ENCODE results near the gene PSD.
A peak's percentile ranks its signal among the peaks of the same experiment; 100 is the strongest.
"Not testable (repeated sequence)": the region's sequence is repeated elsewhere in the genome, so short reads cannot be mapped to it uniquely, and the experiment has no call there.

The PSD gene

GRCh38 chr10:102418622-102419268 is at the start of gene PSD:
Gene PSD (minus strand): TSS chr10:102418785. CDS start chr10:102417038, 1,747 bp downstream.
- no peak for FAIRE-seq
- DNase-seq (ENCODE audit: insufficient read length, low spot score): no peak

GRCh38 chr10:102467971-102468438 is 49.4 kb upstream of the PSD start:
- DNase-seq (ENCODE audit: insufficient read length, low spot score) (no peak), FAIRE-seq (no peak)

- DNase-seq (ENCODE audit: insufficient read length, low spot score): no peak
Measured at GRCh38 chr10:102467318-102467717, 48.7 kb upstream of the PSD start.

GRCh38 chr10:102465466-102465865 is 46.9 kb upstream of the PSD start:
- DNase-seq (ENCODE audit: insufficient read length, low spot score): no peak
- FAIRE-seq: no peak

More at GRCh38 chr10:102467318-102467717, 48.7 kb upstream of the PSD start:
- FAIRE-seq: peak; percentile 4

GRCh38 chr10:102463983-102464382 is 45.4 kb upstream of the PSD start:
- FAIRE-seq: no peak
- DNase-seq (ENCODE audit: insufficient read length, low spot score): no peak

- DNase-seq (ENCODE audit: insufficient read length, low spot score): no peak
- no peak for FAIRE-seq
Measured at GRCh38 chr10:102462512-102463054, 44.0 kb upstream of the PSD start.

DNA sequence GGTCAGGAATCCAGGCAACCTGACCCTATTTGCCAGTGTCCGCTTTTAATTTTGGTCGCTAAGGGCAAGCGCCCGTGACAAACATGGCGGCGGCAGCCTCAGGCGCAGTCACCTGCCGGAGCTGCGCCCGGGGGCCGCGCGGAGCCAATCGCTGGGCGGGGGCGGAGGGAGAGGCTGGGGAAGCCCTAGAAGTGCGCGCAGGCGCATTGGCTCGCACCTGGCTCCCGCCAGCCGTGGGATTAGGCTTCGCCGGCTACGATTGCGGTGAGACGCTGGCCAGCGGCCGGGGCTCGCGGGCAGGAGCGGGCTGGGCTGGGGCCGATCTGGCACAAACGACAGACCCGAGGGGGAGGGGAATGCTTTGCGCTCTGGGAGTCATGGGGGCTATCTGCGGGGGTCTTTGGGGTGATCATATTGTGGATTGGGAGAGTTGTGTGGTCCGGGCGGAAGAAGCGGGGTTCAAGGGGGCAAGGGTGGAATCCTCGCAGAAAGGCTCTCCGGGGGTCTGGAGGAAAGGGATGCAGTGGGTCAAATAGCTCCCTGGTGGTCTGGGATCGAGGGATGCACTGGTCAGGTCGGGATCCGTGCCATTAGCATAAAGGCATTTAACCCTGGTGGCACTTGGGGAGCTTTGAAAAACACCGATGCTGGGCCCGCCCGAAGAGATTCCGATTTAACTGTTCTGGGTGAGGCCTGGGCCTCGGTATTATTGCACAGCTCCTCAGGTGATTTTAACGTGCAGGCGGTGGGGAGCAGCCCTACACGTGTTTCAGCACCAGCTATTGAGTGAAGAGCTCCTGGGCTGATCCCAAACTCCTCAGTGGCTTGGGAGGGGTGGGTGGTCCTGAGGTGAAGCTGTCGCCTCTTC is 42.8 kb upstream of the PSD start:
- FAIRE-seq: no peak
- peak; percentile 98 for DNase-seq (ENCODE audit: insufficient read length, low spot score)

DNA sequence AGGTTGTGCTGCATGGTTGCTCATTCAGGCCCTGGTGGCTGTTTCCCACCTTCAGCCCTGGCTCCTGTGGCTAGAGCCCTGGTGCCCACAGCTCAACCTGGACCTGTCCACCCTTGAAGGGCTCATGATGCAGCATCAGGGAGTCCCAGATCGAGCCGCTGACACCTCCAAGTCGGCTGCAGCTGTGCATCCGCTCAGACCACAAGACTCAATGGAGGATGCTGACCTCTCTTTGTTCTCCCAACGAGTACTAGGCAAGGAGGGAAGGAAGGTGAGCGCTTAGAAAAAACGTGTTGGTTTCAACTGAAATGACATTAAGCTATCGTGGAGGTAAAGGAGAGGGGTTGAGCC is 42.2 kb upstream of the PSD start:
- DNase-seq (ENCODE audit: insufficient read length, low spot score) (no peak), FAIRE-seq (no peak)

GRCh38 chr10:102458656-102459055 is 40.1 kb upstream of the PSD start:
- DNase-seq (ENCODE audit: insufficient read length, low spot score): no peak
- FAIRE-seq: no peak

GRCh38 chr10:102457591-102458150 is 39.1 kb upstream of the PSD start:
- DNase-seq (ENCODE audit: insufficient read length, low spot score) (no peak), FAIRE-seq (no peak)

DNA sequence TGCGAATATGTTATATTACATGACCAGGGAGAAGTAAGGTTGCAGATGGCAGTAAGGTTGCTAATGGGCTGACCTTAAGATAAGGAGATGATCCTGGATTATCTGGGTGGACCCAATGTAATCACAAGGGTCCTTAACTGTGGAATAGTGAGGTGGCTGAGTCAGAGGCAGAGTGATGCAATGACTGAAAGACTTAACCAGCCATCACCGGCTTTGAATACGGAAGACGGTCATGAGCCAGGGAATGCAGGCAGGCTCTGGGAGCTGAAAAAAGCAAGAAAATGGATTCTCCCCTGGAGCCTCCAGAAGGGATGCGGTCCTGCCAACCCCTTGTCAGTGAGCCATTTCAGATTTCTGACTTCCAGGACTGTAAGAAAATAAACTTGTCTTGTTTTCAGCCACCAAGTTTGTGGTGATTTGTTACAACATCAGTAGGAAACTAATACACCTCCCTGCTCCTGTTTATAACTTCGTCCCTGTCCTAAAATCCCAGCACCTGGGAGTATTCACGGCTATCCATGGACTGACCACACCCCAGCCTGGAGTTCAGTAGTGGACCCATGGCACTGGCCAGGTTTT is 37.4 kb upstream of the PSD start:
- no peak for FAIRE-seq
- no peak for DNase-seq (ENCODE audit: insufficient read length, low spot score)

DNA sequence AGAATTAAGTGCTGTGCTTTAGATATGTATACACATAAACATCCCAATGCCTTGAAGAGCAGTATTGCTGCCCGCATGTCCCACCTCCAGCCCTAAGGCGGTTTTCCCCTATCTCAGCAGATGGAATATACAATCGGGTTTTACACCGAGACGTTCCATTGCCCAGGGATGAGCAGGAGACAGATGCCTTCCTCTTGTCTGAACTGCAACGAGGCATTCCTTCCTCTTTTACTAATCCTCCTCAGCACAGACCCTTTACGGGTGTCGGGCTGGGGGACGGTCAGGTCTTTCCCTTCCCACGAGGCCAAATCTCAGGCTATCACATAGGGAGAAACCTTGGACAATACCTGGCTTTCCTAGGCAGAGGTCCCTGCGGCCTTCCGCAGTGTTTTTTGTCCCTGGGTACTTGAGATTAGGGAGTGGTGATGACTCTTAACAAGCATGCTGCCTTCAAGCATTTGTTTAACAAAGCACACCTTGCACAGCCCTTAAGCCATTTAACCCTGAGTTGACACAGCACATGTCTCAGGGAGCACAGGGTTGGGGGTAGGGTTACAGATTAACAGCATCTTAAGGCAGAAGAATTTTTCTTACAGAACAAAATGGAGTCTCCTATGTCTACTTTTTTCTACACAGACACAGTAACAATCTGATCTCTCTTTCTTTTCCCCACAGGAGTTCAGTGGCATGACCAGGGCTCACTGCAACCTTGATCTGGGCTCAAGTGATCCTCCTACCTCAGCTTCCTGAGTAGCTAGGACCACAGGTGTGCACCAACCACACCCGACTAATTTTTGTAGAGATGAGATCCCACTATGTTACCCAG is 36.3 kb upstream of the PSD start:
- not testable (repeated sequence) for FAIRE-seq; DNase-seq (ENCODE audit: insufficient read length, low spot score)

DNA sequence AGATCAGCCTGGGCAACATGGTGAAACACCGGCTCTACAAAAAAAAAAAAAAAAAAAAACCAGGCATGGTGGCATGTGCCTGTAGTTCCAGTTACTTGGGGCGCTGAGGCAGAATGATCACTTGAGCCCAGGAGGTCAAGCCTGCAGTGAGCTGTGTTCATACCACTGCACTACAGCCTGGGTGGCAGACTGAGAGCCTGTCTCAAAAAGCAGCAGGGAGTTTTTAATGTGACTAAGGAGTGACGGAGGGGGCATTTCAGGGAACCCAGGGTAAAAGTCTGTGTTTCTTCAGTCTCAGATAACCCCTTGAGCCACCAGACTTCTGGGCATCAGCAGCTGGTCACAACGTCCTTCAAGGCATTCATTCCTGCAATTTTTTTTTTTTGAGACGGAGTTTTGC is 34.9 kb upstream of the PSD start:
- FAIRE-seq (no peak), DNase-seq (ENCODE audit: insufficient read length, low spot score) (no peak)

GRCh38 chr10:102452672-102453340 is 34.2 kb upstream of the PSD start:
- DNase-seq (ENCODE audit: insufficient read length, low spot score): peak; percentile 50
- no peak for FAIRE-seq

- FAIRE-seq: no peak
- no peak for DNase-seq (ENCODE audit: insufficient read length, low spot score)
Measured at GRCh38 chr10:102451105-102451969, 32.8 kb upstream of the PSD start, which contains the start of gene C10orf95. Gene C10orf95 (minus strand): TSS chr10:102451543. CDS start chr10:102451093, 450 bp downstream.

- DNase-seq (ENCODE audit: insufficient read length, low spot score): peak; percentile 85
- peak; percentile 93 for FAIRE-seq
Measured at GRCh38 chr10:102450374-102451104, 32.0 kb upstream of the PSD start.

GRCh38 chr10:102450124-102450373 is 31.5 kb upstream of the PSD start:
- FAIRE-seq: no peak

More at GRCh38 chr10:102450124-102450373, 31.5 kb upstream of the PSD start:
- DNase-seq (ENCODE audit: insufficient read length, low spot score): no peak
